Stimulated activated CD8-positive, alpha-beta memory T cell treated with anti-CD3 and anti-CD28 coated beads, Interleukin-15, amount 100 ng/mL, for 4 hours (primary cell): Measurements from ENCODE around the gene HJURP.

ENCODE experiments used
- DNase-seq, 2 donors: peaks; one replicate each; pipeline ENCODE4 v3.0.0-alpha.2; 2020; ENCODE audit warnings: low read depth in 2 of 2

Gene HJURP

GRCh38 chr2:233793465-233794127 is 60.7 kb downstream of the HJURP start:
- no peak for DNase-seq

GRCh38 chr2:233792720-233793119 is 61.6 kb downstream of the HJURP start:
- DNase-seq = no peak

GRCh38 chr2:233791883-233792329 is 62.4 kb downstream of the HJURP start:
- no peak for DNase-seq

GRCh38 chr2:233791151-233791882 is 63.0 kb downstream of the HJURP start:
- DNase-seq = no peak

- no peak for DNase-seq
Observed at GRCh38 chr2:233789554-233789953, 64.8 kb downstream of the HJURP start.
